ENCODE results near the gene TNS2.

TNS2 gene

GRCh38 chr12:53034459-53034858, 15.4 kb upstream of the TNS2 start:
- no peak overlapping the region for H3K27ac ChIP-seq (ENCODE audit: low read length)
- no peaks in the 10 kb centered on the region for H3K4me1 ChIP-seq (ENCODE audit: insufficient read depth, low read length)
- TF ChIP-seq CTCF (IDR thresholded peaks at IDR 0.05; ENCODE audit: borderline replicate concordance, extremely low read depth, low read length, poor library complexity, severe bottlenecking) (no peak), EZH2 (IDR thresholded peaks at IDR 0.05; ENCODE audit: borderline replicate concordance, low read depth, low read length, severe bottlenecking) (no peak)
- H3K4me2 ChIP-seq (ENCODE audit: insufficient read depth, low read length) = no peak overlapping the region
- H2AFZ ChIP-seq (ENCODE audit: low read depth, low read length) = no peak overlapping the region
- H3K27me3 ChIP-seq (ENCODE audit: insufficient read depth, low read length, poor library complexity) = no peaks in the 10 kb centered on the region
- DNase-seq (no peak), ATAC-seq (ENCODE audit: insufficient read depth, low read depth) (no peak)
- no peak overlapping the region for H3K4me3 ChIP-seq (ENCODE audit: low read depth in 1 of 2, low read length in 2 of 2)
- H3K9me3 ChIP-seq (ENCODE audit: insufficient read depth, low read length, severe bottlenecking) = no peaks in the 10 kb centered on the region
- H3K9ac ChIP-seq (ENCODE audit: low read depth, low read length) = no peak overlapping the region
- peaks cover 22% of the 10 kb centered on the region; the same call in 1 of the 2 replicates for H4K20me1 ChIP-seq (ENCODE audit: insufficient read depth, low read length)
- H3K36me3 ChIP-seq (ENCODE audit: insufficient read depth, low read length) = peaks cover 91% of the 10 kb centered on the region
- H3K79me2 ChIP-seq (ENCODE audit: insufficient read depth, low read length) = peaks cover 8% of the 10 kb centered on the region; the same call in 1 of the 2 replicates

- ATAC-seq (ENCODE audit: insufficient read depth, low read depth) (no peak), DNase-seq (no peak)
- H3K4me1 ChIP-seq (ENCODE audit: insufficient read depth, low read length) = no peaks in the 10 kb centered on the region
- no peaks in the 10 kb centered on the region for H3K27me3 ChIP-seq (ENCODE audit: insufficient read depth, low read length, poor library complexity)
- no peak overlapping the region for H3K27ac ChIP-seq (ENCODE audit: low read length)
- no peak overlapping the region for H3K9ac ChIP-seq (ENCODE audit: low read depth, low read length)
- TF ChIP-seq EZH2 (IDR thresholded peaks at IDR 0.05; ENCODE audit: borderline replicate concordance, low read depth, low read length, severe bottlenecking) = no peak
- TF ChIP-seq CTCF (IDR thresholded peaks at IDR 0.05; ENCODE audit: borderline replicate concordance, extremely low read depth, low read length, poor library complexity, severe bottlenecking) = no peak
- H3K36me3 ChIP-seq (ENCODE audit: insufficient read depth, low read length) = peaks cover 84% of the 10 kb centered on the region
- no peak overlapping the region for H2AFZ ChIP-seq (ENCODE audit: low read depth, low read length)
- H3K4me3 ChIP-seq (ENCODE audit: low read depth in 1 of 2, low read length in 2 of 2) = no peak overlapping the region
- H3K79me2 ChIP-seq (ENCODE audit: insufficient read depth, low read length) = no peaks in the 10 kb centered on the region
- no peak overlapping the region for H3K4me2 ChIP-seq (ENCODE audit: insufficient read depth, low read length)
- peaks cover 21% of the 10 kb centered on the region; the same call in 1 of the 2 replicates for H4K20me1 ChIP-seq (ENCODE audit: insufficient read depth, low read length)
- no peaks in the 10 kb centered on the region for H3K9me3 ChIP-seq (ENCODE audit: insufficient read depth, low read length, severe bottlenecking)
These were observed 13.1 kb upstream of the TNS2 start for GRCh38 chr12:53036802-53037201.

- ATAC-seq (ENCODE audit: insufficient read depth, low read depth) (no peak), DNase-seq (no peak)
- Histone ChIP-seq H4K20me1 (ENCODE audit: insufficient read depth, low read length) (peaks cover 11% of the 10 kb centered on the region; the same call in 1 of the 2 replicates), H3K9ac (ENCODE audit: low read depth, low read length) (no peak overlapping the region), H3K79me2 (ENCODE audit: insufficient read depth, low read length) (no peaks in the 10 kb centered on the region), H3K4me3 (ENCODE audit: low read depth in 1 of 2, low read length in 2 of 2) (no peak overlapping the region), H3K27ac (ENCODE audit: low read length) (no peak overlapping the region), H3K27me3 (ENCODE audit: insufficient read depth, low read length, poor library complexity) (no peaks in the 10 kb centered on the region), H2AFZ (ENCODE audit: low read depth, low read length) (no peak overlapping the region), H3K4me2 (ENCODE audit: insufficient read depth, low read length) (no peak overlapping the region), H3K36me3 (ENCODE audit: insufficient read depth, low read length) (peaks cover 54% of the 10 kb centered on the region), H3K9me3 (ENCODE audit: insufficient read depth, low read length, severe bottlenecking) (no peaks in the 10 kb centered on the region), H3K4me1 (ENCODE audit: insufficient read depth, low read length) (no peaks in the 10 kb centered on the region)
- TF ChIP-seq CTCF (IDR thresholded peaks at IDR 0.05; ENCODE audit: borderline replicate concordance, extremely low read depth, low read length, poor library complexity, severe bottlenecking) (no peak), EZH2 (IDR thresholded peaks at IDR 0.05; ENCODE audit: borderline replicate concordance, low read depth, low read length, severe bottlenecking) (no peak)
These were observed 10.0 kb upstream of the TNS2 start for GRCh38 chr12:53039851-53040250.

Data from DND-41 (cell line).